Ishikawa (cell line): ENCODE data around the gene PIK3C2G.

Source experiments
- EP300 ChIP-seq: IDR thresholded peaks from 2 replicates; pipeline ENCODE4 v1.6.1; 2012; ENCODE audit warnings: borderline replicate concordance
- TF ChIP-seq, protein P1 (sequence below): IDR thresholded peaks from 2 replicates; pipeline ENCODE4 v1.6.1; 2012

DNA sequence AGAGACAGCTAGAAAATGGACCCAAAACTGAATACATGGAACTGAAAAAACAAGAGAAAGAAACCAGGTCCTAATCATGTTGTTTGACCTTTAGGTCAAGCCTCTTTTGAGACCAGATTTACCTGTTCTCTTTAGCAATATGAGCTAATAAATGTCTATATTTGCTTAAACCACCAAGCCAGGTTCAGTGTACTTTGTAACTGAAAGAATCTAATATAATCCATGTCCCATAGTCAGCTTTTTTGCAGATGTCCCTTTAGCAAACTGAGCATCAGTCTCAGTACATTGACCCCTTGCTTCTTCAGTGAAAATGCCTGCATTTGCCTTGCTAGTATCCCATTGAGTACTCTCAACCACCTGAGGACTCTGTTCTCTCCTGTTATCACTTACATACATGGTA, 414.8 kb downstream of the PIK3C2G start:
- TF ChIP-seq, protein P1, sequence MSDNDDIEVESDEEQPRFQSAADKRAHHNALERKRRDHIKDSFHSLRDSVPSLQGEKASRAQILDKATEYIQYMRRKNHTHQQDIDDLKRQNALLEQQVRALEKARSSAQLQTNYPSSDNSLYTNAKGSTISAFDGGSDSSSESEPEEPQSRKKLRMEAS: no peak
- no peak for TF ChIP-seq EP300
